ENCODE data around the gene MATK.

- TF ChIP-seq CTCF (IDR thresholded peaks at IDR 0.05) (no peak), EZH2 (IDR thresholded peaks at IDR 0.05; ENCODE audit: borderline replicate concordance, insufficient read depth, low read depth, low read length, poor library complexity, severe bottlenecking) (no peak)
Measured at GRCh38 chr19:3767050-3767449, 19.1 kb downstream of the MATK start.

Data from B cell (primary cell).